HG02763 (cell line): ENCODE results near the gene CDH4.
"Not testable (repeated sequence)": the region's sequence is repeated elsewhere in the genome, so short reads cannot be mapped to it uniquely, and the experiment has no call there.

Experiments used
- ATAC-seq: cut with Tn5 transposase; IDR thresholded peaks from one replicate; pipeline ENCODE4 v1.9.1; 2021; ENCODE audit warnings: mild to moderate bottlenecking, moderate library complexity; ENCODE audit not compliant: unreplicated experiment

Gene CDH4

GRCh38 chr20:61956396-61957342 lies 704.6 kb downstream of the CDH4 start:
- ATAC-seq: no peak

DNA sequence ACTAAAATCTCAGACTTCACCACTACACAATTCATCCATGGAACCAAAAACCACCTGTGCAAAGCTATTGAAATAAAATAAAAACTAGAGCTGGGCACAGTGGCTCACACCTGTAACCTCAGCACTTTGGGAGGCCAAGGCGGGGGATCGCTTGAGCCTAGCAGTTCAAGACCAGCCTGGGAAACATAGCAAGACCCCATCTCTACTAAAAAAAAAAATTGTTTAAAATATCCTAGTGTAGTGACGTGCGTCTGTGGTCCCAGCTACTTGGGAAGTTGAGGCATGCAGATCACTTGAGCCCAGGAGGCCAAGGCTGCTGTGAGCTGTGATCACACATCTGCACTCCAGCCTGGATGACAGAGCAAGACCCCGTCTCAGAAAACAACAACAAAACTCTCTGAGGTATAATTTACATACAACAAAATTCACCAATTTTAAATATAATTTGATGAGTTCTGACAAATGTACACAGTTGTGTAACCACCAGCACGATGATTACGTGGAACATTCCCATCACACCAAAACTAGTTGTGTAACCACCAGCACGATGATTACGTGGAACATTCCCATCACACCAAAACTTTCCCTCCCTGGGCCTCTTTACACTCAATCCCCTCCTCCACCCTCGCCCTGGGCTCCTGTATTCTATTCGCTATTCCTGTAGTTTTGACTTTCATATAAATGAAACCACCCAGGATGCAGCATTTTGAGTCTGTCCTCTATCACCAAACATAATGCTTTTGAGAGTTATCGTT lies 706.1 kb downstream of the CDH4 start:
- ATAC-seq: no peak

DNA sequence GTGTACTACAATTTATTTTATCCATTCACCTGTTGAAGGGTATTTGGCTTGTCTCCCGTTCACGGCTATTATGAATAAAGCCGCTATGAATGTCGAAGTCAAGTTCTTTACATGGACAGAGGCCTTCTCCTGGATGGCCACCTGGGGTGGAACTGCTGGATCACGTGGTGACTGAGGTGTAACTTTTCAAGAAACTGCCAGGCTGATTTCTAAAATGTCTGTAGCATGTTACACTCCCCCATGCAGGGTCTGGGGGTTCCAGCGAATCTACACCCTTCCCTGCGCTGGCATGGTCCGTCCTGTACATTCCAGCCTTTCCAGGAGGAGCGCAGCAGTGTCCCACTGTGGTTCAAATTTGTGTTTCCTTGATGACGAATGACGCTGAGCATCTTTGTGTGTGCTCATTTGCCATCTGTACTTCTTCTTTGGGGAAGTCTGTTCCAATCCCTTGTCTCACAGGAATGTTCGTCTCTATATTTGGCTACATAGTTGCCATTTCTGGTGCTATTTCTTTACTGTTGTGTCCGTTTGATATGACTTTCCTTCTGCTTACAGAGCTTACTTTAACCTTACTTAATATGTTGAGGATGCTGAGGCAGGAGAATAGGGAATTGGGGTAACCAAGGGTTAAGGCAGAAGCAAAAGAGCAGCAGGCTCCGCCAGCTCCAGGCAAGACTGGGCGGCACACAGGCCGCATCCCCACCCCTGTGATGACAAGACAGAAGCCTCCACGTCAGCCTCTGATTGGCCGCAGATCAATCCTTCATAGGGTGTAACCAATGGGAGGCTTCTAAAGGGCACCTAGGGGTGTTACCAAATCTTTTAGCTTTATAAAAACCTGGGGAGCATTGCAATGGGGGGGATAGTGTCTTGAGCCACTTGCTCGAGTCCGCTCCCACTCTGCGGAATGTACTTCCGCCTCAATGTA lies 707.0 kb downstream of the CDH4 start:
- no peak for ATAC-seq

- ATAC-seq: no peak
Observed at GRCh38 chr20:61960836-61961235, 708.8 kb downstream of the CDH4 start.

DNA sequence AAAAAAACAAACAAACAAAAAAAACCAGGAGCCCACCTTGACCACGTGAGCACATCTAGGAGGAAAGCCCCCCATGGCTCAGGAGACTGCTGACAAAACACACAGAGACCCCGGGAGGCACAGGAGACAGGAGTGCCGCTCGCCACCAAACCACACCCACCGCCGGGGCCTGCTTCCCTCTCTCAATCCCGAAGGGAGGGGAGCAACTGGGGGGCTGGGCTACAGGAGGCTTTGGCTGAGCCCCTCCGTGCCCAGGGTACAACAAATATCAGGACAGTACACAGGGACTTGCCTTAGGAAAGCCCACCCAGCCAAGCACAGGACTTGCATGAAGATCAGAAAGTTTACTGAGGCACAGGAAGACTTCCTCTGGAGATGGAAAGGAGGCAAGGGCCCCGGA lies 711.1 kb downstream of the CDH4 start:
- no peak for ATAC-seq

GRCh38 chr20:61963885-61964674 lies 712.0 kb downstream of the CDH4 start:
- ATAC-seq: no peak

DNA sequence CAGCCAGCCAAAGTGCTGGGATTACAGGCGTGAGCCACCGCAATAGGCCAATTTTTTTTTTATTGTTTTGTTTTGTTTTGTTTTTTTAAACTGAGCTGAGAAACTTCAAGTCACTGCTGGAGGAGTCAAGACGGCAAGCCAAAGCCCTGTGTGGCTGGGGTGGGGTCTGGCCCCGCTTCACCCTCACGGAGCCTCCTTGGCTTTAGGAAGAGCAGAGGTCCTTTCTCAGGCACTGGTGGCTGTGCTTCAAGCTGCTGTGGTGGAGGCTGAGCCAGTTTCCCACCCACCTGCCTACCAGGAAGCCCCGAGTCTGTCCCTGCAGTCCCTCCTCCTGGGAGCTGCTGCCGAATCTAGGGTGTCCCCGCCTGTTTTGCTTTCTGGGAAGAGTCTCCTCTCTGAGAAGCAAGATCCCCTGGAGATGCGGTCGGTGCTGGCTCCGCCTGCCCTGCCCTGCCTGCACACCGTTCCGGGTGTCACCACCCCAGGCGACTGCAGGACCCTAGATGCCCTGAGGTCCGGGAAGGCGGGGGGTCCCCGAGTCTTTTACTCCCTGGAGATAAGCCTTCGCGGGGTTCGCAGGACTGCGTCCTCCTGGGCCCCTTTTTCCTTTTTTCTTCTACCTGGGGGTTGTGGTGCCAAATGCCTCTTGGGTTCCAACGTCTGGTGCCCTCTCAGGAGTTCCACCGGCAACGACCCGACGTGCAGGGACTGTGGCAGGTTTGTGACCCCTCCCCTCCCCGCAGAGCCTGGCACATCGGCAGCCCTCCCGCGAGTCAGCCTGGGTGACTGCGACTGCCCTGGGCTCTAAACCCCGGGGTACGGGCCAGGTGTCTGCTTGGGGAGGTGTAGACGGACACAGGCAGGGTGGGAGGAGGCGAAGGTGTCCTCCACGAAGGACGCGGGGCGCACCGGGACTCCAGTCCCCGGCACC lies 712.9 kb downstream of the CDH4 start:
- ATAC-seq: no peak

DNA sequence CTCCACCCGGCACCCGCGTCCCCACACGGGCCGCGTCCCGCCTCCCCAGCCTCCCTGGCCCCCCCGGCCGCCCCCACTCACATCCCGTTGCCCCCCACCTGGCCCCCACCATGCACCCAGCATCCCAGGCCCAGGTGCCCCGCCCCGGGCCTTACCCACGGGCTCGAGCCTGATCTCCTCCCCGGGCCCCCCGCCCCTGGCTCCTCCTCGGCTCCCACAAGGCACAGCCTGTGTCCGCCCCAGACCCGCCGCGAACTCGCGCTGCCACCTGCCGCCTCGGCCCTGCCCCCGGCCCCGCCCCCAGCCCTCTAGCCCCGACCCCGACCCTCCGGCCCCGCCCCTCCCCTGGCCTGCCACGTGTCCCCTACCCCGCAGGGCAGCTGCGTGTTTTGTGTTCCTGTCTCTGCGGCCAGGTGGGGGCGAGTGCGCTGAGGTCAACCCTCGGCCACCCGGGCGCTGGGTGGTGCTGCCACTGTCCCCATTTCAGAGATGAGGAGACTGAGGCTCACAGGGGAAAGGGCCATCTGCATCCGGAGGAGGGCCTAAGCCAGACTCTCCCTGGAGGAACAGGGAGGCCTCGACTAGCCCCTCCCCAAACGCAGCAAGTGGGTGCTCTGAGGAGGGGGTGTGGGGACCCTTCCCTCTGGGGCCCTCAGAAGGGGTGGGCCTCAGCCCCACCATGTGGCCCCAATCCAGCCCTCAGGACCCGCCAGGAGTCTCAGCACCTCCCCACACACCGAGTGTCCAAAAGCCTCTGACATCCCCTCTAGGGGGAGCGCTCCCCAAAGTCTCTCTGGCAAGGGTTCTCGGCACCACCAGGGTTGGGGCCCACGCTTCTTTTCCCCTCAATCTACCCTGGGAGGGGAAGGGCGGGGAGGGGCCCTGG lies 713.8 kb downstream of the CDH4 start:
- no peak for ATAC-seq

GRCh38 chr20:61966492-61967244 lies 714.6 kb downstream of the CDH4 start:
- no peak for ATAC-seq

GRCh38 chr20:61967300-61967699 lies 715.2 kb downstream of the CDH4 start:
- no peak for ATAC-seq

DNA sequence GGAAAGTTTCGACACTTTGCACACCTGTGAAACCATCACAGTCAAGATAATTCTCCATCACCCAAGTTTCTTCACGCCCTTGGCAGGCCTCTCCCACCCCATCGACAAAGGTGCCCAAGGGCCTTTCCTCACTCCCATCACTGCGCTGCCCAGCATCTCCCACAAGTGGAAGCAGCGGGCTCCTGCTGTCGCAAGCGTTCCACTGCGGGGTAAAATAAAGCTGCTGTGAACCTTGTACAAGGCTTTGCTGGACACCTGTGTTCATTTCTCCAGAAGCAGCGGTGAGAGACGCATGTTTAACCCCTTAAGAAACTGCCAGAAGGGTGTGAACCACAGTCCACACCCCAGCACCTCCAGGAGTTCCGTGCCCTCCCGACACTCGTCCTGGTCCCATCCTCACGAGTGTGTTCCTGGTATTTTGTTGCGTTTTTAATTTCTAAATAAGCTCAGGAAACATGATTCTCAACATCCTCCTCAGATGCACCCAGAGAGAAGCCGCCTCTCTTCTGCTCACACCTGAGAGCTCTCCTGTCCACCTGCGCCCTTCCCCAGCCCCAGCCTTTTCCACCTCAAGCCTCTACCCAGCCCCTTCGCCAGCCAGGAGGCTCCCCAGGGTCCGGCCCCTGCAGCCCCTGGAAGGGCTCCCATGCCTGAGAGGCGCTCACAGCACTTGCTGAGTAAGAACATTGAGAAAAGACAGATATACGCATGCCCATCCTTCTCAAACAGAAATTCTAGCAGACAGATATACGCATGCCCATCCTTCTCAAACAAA lies 716.2 kb downstream of the CDH4 start:
- no peak for ATAC-seq

GRCh38 chr20:61968932-61969331 lies 716.9 kb downstream of the CDH4 start:
- no peak for ATAC-seq

DNA sequence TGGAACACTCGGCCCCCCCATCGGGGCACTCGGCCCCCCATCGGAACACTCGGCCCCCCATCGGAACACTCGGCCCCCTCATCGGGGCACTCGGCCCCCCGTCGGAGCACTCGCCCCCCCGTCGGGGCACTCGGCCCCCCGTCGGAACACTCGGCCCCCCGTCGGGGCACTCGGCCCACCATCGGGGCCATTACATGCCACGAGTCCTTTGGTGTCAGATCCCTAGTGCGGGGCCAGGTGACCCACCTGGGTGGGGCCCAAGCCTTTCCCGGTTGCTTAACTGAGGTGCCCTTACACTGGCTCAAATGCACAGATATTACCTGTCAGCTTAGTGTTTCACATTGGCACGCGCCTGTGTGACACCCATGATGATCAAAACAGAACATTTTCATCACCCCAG lies 717.7 kb downstream of the CDH4 start:
- no peak for ATAC-seq

DNA sequence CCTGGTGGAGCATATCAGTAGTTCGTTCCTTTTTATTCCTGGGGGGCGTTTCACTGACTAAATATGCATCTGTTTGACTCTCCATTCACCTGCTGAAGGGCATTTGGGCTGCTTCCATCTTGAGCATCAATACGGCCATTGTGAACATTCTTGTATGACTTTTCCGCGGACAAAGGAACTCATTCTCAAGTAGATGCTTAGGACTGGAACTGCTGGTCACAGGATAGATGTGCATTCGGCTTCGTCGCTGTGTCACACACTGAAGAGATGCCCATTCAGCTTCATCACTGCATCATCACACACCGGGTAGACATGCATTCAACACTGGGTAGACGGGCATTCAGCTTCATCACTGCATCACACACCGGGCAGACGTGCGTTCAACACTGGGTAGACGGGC lies 718.3 kb downstream of the CDH4 start:
- ATAC-seq: no peak

DNA sequence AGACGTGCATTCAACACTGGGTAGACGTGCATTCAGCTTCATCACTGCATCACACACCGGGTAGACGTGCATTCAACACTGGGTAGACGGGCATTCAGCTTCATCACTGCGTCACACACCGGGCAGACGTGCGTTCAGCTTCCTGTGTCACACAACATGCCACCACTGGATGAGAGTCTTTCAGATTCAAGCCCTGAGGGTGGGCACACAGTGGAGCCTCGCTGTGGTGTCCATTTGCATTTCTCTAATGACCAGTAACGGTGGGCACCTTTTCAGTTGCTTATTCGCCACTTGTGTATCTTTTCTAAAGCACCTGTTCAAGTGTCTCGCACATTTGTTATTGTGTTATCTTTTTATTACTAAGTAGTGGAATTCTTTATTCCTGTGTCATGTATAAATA lies 719.5 kb downstream of the CDH4 start:
- not testable (repeated sequence) for ATAC-seq

DNA sequence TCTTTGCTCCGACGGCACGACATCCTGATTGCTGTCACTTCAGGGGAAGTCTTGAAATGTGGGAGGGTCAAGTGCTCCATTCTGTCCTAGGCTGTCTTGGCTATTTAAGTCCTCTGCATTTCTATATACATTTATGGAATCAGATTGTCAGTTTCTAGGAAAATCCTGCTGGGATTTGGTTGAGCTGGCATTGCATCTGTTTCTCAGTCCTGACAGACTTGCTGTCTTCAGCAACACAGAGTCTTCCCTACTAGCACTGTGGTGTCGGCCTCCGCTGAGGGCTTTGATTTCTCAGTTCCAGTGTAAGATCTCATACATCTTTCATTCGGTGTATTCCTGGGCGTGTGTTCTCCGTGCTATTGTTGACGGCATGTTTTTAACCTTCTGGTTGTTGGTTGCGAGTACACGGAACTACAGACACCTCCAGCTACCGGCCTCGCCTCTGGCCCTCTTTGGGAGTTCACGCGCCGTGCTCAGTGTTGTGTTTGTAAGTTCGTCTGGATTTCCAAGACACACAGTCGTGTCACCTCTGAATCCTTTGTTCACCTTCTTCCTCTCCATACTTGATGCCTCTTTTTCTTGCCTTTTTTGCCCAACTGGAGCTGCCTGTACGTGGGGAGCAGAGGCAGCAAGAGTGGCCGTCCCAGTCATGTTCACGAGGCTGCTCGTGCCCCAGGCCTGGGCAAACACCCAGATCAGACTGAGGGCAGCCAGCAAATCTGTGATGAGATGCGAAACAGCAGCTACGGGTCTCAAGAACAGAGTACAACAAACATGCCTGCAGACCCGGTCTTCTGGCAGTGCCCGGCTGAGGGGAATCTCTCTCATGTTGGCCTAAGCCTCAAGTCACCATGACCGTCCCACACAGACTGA lies 720.8 kb downstream of the CDH4 start:
- no peak for ATAC-seq
